Activated CD4-positive, alpha-beta memory T cell treated with anti-CD3 and anti-CD28 coated beads, Interleukin-2, amount 10 ng/mL, durations not matched to agents 7 days and 5 days (primary cell): ENCODE results near the gene BRD3. TPM values are rescaled to one million over a fixed set of nuclear protein-coding genes. Genes with fewer than 3 reads are reported as not detected.

Source experiments
- CTCF ChIA-PET: fragments of 350-600 bp; sonication (Branson Sonifier 250); formaldehyde crosslinking; loops from one replicate; lab custom pipeline; 2021; ENCODE audit warnings: antibody characterized with exemption, inconsistent platforms; lab: Charles Lee
- POLR2A ChIA-PET: fragments of 350-600 bp; sonication (Branson Sonifier 250); formaldehyde crosslinking; loops from one replicate; lab custom pipeline; 2021; ENCODE audit warnings: antibody characterized with exemption; lab: Charles Lee
- DNase-seq: peaks from one replicate; pipeline ENCODE4 v3.0.0-alpha.2; 2020
- H3K27ac Mint-ChIP-seq: one replicate; pipeline ENCODE4 v1.8.0; 2021; ENCODE audit warnings: mild to moderate bottlenecking, mixed read lengths
- H3K27me3 Mint-ChIP-seq: one replicate; pipeline ENCODE4 v1.8.0; 2021; ENCODE audit warnings: mixed read lengths
- H3K36me3 Mint-ChIP-seq: one replicate; pipeline ENCODE4 v1.8.0; 2021; ENCODE audit warnings: low read depth, mixed read lengths
- H3K4me1 Mint-ChIP-seq: one replicate; pipeline ENCODE4 v1.8.0; 2021; ENCODE audit warnings: mixed read lengths
- H3K4me3 Mint-ChIP-seq: one replicate; pipeline ENCODE4 v1.8.0; 2021; ENCODE audit warnings: mild to moderate bottlenecking, mixed read lengths
- H3K9me3 Mint-ChIP-seq: one replicate; pipeline ENCODE4 v1.8.0; 2021; ENCODE audit warnings: mixed read lengths
- total RNA-seq, 2 experiments: library from RNA; stranded (reverse); gene quantifications; one replicate each; pipeline ENCODE4 v1.2.3, GENCODE V29; 2021

The BRD3 gene
- total RNA-seq, 2 experiments from 2014 or later = 26.0 to 29.3 TPM

DNA sequence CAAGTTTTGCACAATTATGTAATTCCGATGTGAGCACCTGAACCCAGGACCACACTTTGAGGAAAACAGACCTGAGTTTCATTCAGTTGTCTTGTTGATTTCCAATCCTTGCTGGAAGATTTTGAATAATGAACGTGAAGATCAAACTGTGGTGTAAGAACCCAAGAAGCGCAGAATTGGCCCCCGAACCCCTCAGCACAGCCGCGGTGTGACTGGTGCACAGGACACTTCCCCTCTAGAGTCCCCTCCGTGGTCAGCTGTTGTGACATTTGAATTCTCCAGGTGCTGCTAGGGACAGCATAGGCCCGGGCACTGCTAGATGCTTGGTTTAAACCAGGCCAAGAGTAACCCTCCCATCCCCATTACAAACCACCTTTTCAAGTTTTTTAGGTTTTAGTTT lies 40.8 kb downstream of the BRD3 start:
- H3K27ac Mint-ChIP-seq = no peak overlapping the region
- DNase-seq = no peak
- POLR2A ChIA-PET = interaction anchor here (2.0 to 2.7 kb wide), 2 partner anchors 8 to 38 kb away, joined by 5 to 21 read pairs; no protein-coding TSS in a partner anchor
- CTCF ChIA-PET = interaction anchor here (1.6 kb wide), 1 partner anchor 72 kb away, joined by 3 read pairs; no protein-coding TSS in a partner anchor
- peak overlapping the region; percentile 51 for H3K4me3 Mint-ChIP-seq
- peaks cover 3% of the 10 kb centered on the region for H3K36me3 Mint-ChIP-seq
- H3K27me3 Mint-ChIP-seq = no peaks in the 10 kb centered on the region
- H3K4me1 Mint-ChIP-seq = peaks cover 11% of the 10 kb centered on the region
- H3K9me3 Mint-ChIP-seq = no peaks in the 10 kb centered on the region

GRCh38 chr9:134026581-134026980 lies 41.2 kb downstream of the BRD3 start:
- no peaks in the 10 kb centered on the region for H3K27me3 Mint-ChIP-seq
- H3K9me3 Mint-ChIP-seq = no peaks in the 10 kb centered on the region
- H3K27ac Mint-ChIP-seq = no peak overlapping the region
- H3K4me3 Mint-ChIP-seq = peak overlapping the region; percentile 78
- ChIA-PET CTCF (interaction anchor here (1.0 to 1.6 kb wide), 3 partner anchors 32 to 540 kb away, joined by 3 to 5 read pairs (median 3); no protein-coding TSS in a partner anchor), POLR2A (interaction anchor here (2.0 to 2.7 kb wide), 3 partner anchors 8 to 108 kb away, joined by 5 to 21 read pairs (median 7); no protein-coding TSS in a partner anchor)
- H3K36me3 Mint-ChIP-seq = peaks cover 3% of the 10 kb centered on the region
- peaks cover 11% of the 10 kb centered on the region for H3K4me1 Mint-ChIP-seq
- DNase-seq = no peak

DNA sequence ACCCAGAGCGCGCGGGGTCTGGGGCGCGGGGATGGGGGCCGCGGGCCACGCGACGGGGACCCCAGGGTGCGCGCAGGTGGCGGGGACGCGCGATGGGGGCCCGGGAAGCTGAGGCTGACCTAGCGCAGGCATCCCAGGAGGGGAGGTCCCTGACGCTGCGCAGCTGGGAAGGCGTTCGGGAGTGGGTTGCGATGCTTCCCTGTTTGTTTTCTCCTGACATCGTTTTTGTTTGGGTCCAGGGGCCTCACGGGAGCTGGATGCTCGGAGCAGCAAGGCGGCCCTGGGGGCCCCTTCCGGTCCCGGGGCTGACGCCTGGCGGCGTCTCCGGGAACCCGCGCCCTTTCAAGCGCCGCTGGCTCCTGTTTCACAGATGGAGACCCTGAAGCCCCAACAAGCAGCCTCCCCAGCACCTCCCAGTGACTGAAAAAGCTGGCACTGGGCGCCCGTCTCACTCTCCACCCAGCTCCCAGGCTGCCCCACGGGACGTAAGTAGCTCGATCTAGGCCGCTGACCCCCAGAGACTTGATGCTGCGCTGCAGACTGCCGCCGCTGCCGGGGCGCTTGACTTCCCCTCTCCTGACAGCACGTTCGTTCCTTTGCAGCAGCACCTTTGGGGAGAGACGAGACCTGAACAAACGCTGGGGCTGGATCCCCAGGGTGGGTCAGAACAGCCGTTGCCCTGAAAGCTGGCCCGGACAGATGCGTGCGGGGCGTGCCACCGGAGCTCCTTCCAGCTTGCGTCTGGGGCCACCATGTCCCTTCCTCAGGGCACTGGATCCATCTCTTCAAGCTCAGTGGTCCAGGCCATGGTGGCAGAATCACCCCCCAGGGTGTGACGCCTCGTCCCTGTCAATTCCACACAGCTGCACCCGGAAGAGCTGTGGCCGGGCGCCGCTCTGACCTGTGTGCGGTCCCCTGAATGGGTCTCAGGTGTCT lies 42.0 kb downstream of the BRD3 start:
- CTCF ChIA-PET = interaction anchor here (1.0 to 1.6 kb wide), 3 partner anchors 32 to 539 kb away, joined by 3 to 5 read pairs (median 3); no protein-coding TSS in a partner anchor
- peaks cover 2% of the 10 kb centered on the region for H3K27me3 Mint-ChIP-seq
- H3K9me3 Mint-ChIP-seq = no peaks in the 10 kb centered on the region
- peaks cover 11% of the 10 kb centered on the region for H3K4me1 Mint-ChIP-seq
- peak overlapping the region; percentile 6 for H3K27ac Mint-ChIP-seq
- peaks cover 3% of the 10 kb centered on the region for H3K36me3 Mint-ChIP-seq
- POLR2A ChIA-PET = interaction anchor here (0.7 to 2.7 kb wide), 6 partner anchors 9 to 381 kb away, joined by 3 to 21 read pairs (median 4); partner anchors contain the start of gene WDR5
- peak overlapping the region; percentile 78 for H3K4me3 Mint-ChIP-seq
- DNase-seq = peak; percentile 56

DNA sequence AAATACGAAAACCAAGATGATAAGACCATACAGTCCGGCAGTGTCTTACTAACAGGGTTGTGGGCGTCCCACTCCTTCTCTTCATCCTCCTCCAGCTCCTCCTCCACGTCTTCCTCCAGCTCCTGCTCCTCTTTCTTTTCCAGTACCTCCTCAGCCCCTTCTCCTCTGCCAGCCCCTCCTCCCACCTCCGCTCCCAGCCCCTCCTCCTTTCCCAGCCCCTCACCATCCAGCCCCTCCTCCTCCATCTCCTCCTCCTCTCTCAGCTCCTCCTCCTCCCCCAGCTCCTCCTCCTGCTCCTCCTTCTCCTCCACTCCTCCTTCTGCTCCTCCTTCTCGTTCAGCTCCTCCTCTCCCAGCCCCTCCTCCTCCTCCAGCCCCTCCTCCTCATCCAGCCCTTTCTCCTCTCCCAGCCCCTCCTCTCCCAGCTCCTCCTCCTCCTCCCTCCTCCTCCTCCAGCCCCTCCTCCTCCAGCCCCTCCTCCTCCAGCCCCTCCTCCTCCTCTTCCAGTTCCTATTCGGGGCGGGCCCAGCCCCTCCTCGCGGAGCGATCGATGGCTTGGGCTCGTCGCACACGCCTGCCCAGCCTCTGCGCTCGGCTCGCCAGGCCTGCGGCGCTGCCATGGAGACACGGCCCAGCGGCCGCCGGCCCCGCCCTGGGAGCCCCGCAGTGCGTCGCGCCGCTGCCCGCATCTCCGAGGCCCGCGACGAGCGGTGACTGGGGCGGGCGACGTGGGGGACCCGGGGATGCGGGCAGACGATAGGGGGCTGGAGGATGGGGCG lies 42.8 kb downstream of the BRD3 start, which contains the start of gene BRD3OS:
TSS of gene BRD3OS (plus strand) at position 654 of the 778 bp plus-strand sequence. CDS start 1,267 bp downstream, outside the sequence.
- H3K4me3 Mint-ChIP-seq = peak within 1 kb of the TSS; percentile 78
- POLR2A ChIA-PET = interaction anchor here (1.1 to 2.7 kb wide), 4 partner anchors 10 to 139 kb away, joined by 3 to 21 read pairs (median 6); no protein-coding TSS in a partner anchor
- CTCF ChIA-PET = interaction anchor here (0.8 to 1.6 kb wide), 4 partner anchors 31 to 538 kb away, joined by 3 read pairs; partner anchors contain the start of gene WDR5
- H3K27ac Mint-ChIP-seq = peak within 1 kb of the TSS; percentile 22
- no peaks in the 10 kb centered on the region for H3K36me3 Mint-ChIP-seq
- no peaks in the 10 kb centered on the region for H3K9me3 Mint-ChIP-seq
- H3K4me1 Mint-ChIP-seq = peaks cover 11% of the 10 kb centered on the region
- H3K27me3 Mint-ChIP-seq = peaks cover 2% of the 10 kb centered on the region
- DNase-seq = peak; percentile 94

GRCh38 chr9:134024214-134024792 lies 43.5 kb downstream of the BRD3 start:
- Mint-ChIP-seq H3K9me3 (no peaks in the 10 kb centered on the region), H3K36me3 (no peaks in the 10 kb centered on the region), H3K4me3 (no peak overlapping the region), H3K4me1 (peaks cover 11% of the 10 kb centered on the region), H3K27ac (peak overlapping the region; percentile 22), H3K27me3 (peaks cover 2% of the 10 kb centered on the region)
- DNase-seq = no peak
- POLR2A ChIA-PET = interaction anchor here (1.1 to 2.7 kb wide), 3 partner anchors 40 to 140 kb away, joined by 3 to 21 read pairs (median 7); no protein-coding TSS in a partner anchor
- CTCF ChIA-PET = interaction anchor here (0.8 to 1.1 kb wide), 3 partner anchors 30 to 242 kb away, joined by 3 to 4 read pairs (median 3); partner anchors contain the start of gene WDR5

DNA sequence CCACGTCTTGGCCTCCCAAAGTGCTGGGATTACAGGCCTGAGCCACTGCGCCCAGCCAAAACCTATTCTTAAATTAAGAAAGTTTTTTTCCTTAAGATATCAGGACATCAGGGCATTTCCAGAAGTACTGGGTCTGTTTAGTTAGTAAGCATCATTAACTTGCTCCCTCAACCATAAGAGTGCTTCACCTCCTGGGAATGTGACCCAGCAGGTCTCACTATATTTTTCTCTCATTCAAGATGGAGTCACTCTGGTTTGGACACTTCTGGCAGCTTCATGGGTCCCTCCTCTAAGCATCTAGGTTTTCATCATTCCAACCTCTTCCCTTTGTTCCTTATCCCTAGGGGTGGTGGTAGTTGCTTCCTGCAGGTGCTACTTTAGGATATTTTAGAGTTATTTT lies 52.9 kb downstream of the BRD3 start:
- Mint-ChIP-seq H3K36me3 (no peaks in the 10 kb centered on the region), H3K4me3 (no peak overlapping the region), H3K27ac (no peak overlapping the region), H3K9me3 (peaks cover 11% of the 10 kb centered on the region), H3K27me3 (peaks cover 2% of the 10 kb centered on the region), H3K4me1 (no peaks in the 10 kb centered on the region)
- POLR2A ChIA-PET = no interaction called here
- DNase-seq = no peak
- CTCF ChIA-PET = no interaction called here

GRCh38 chr9:134011401-134011800 lies 56.4 kb downstream of the BRD3 start:
- no peak for DNase-seq
- peaks cover 2% of the 10 kb centered on the region for H3K27me3 Mint-ChIP-seq
- no peak overlapping the region for H3K27ac Mint-ChIP-seq
- H3K4me1 Mint-ChIP-seq = no peaks in the 10 kb centered on the region
- H3K36me3 Mint-ChIP-seq = no peaks in the 10 kb centered on the region
- POLR2A ChIA-PET = no interaction called here
- CTCF ChIA-PET = no interaction called here
- H3K4me3 Mint-ChIP-seq = no peak overlapping the region
- peaks cover 11% of the 10 kb centered on the region for H3K9me3 Mint-ChIP-seq

GRCh38 chr9:134010310-134011173 lies 57.3 kb downstream of the BRD3 start:
- ChIA-PET POLR2A (no interaction called here), CTCF (no interaction called here)
- Mint-ChIP-seq H3K27ac (no peak overlapping the region), H3K4me3 (no peak overlapping the region), H3K27me3 (peaks cover 2% of the 10 kb centered on the region), H3K36me3 (no peaks in the 10 kb centered on the region), H3K9me3 (peaks cover 11% of the 10 kb centered on the region), H3K4me1 (no peaks in the 10 kb centered on the region)
- no peak for DNase-seq

DNA sequence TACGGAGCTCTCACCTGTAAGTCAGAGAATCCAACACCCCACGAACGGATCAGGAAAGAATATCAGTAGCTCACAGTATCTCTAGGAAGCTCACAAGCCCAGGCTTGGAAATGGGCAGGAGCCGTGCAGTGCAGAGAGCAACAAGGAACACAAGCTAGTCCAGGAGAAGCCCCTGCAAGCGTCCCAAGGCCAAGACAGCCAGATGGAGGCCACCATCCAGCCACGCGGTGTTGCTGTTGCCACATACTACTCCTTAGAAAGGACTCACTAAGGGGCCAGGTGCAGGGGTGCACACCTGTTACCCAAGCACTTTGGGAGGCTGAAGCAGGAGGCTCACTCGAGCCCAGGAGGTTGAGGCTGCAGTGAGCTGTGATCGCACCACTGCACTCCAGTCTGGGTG lies 60.3 kb downstream of the BRD3 start:
- POLR2A ChIA-PET = no interaction called here
- peaks cover 5% of the 10 kb centered on the region for H3K9me3 Mint-ChIP-seq
- no peak overlapping the region for H3K27ac Mint-ChIP-seq
- H3K27me3 Mint-ChIP-seq = peaks cover 2% of the 10 kb centered on the region
- no peaks in the 10 kb centered on the region for H3K4me1 Mint-ChIP-seq
- no peak overlapping the region for H3K4me3 Mint-ChIP-seq
- H3K36me3 Mint-ChIP-seq = no peaks in the 10 kb centered on the region
- DNase-seq = no peak
- CTCF ChIA-PET = no interaction called here

DNA sequence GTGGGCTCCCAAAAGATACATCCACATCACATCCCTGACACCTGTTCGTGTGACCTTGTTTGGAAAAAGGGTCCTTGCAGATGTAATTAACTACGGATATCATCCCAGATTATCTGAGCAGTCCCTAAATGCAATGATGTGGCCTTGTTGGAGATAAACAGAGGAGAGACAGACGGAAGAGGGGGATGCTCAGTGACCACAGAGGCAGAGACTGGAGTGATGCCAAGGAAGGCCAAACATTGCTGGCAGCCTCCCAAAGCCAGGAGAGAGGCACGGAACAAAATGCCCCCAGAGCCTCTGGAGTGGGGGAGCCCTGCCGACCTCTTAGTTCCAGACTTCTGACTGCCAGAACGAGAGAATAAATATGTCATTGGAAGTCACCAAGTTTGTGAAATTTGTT lies 60.7 kb downstream of the BRD3 start:
- ChIA-PET CTCF (interaction anchor here (2.7 kb wide), 1 partner anchor 13 kb away, joined by 12 read pairs; no protein-coding TSS in a partner anchor), POLR2A (no interaction called here)
- Mint-ChIP-seq H3K36me3 (no peaks in the 10 kb centered on the region), H3K27ac (no peak overlapping the region), H3K4me3 (no peak overlapping the region), H3K9me3 (peaks cover 5% of the 10 kb centered on the region), H3K4me1 (no peaks in the 10 kb centered on the region), H3K27me3 (peaks cover 2% of the 10 kb centered on the region)
- DNase-seq = no peak

DNA sequence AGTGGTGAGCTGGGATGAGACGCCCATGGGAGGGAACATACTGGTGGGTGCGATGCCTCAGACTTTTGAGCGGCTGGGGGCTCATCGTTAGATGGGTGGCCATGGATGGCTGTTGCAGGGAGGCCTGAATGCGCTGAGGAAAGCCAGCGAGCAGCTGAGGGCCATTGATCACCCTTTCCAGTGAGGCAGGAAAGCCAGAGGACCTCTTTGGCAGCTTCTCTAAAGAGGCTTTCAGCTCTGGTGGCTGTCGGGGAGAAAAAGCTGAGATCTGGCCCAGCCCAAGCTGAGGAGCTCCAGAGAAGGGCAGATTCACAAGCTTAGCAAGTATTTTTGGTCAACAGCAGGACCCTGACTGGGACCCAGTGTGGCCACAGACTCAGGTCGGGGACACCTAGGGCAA lies 62.4 kb downstream of the BRD3 start:
- no peak overlapping the region for H3K4me3 Mint-ChIP-seq
- CTCF ChIA-PET = interaction anchor here (1.1 to 2.7 kb wide), 2 partner anchors 11 to 223 kb away, joined by 3 to 12 read pairs; no protein-coding TSS in a partner anchor

More for the DNA sequence above, 62.4 kb downstream of the BRD3 start:
- no peaks in the 10 kb centered on the region for H3K4me1 Mint-ChIP-seq
- no peak for DNase-seq
- POLR2A ChIA-PET = no interaction called here
- no peak overlapping the region for H3K27ac Mint-ChIP-seq
- H3K9me3 Mint-ChIP-seq = no peaks in the 10 kb centered on the region
- H3K36me3 Mint-ChIP-seq = no peaks in the 10 kb centered on the region
- peaks cover 2% of the 10 kb centered on the region for H3K27me3 Mint-ChIP-seq
